ENCODE results near the gene MYH7.

DNA sequence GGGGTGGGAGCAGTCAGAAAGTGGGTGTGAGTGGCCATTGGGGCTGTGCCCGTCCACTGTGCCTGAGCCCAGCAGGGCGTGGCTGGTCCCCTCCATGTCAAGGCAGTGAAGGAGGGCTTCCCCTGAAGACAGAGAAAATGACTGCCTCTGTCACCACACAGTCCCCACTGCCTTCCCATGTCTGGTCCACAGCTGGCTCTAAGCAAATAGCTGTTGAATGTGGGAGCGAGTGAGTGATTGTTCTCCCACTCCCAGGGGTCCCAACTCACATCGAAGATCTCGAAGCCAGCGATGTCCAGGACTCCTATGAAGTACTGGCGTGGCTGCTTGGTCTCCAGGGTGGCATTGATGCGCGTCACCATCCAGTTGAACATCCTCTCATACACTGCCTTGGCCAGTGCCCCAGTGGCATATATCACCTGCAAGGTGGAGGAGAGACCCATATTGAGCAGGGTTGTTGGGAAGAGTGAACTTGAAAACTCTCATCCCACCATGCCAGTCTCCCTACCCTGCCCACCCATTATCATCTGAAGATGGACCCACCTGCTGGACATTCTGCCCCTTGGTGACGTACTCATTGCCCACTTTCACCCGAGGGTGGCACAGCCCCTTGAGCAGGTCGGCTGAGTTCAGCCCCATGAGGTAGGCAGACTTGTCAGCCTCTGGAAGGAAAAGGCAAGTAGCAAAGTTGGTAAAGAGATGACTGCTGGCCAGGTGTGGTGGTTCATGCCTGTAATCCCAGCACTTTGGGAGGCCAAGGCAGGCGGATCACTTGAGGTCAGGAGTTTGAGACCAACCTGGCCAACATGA, 6.6 kb downstream of the MYH7 start:
- TF ChIP-seq POLR2AphosphoS5 (IDR thresholded peaks at IDR 0.05; ENCODE audit: borderline replicate concordance, low read depth, low read length) (no peak), EZH2 (IDR thresholded peaks at IDR 0.05) (no peak), FOXP2 (optimal IDR thresholded peaks at IDR 0.05; ENCODE audit: control extremely low read depth, extremely low read length, insufficient read depth) (no peak)

Measured in SK-N-MC (cell line).